GM21360 (cell line): Measurements from ENCODE around the gene MYMK.
"Not testable (repeated sequence)": the region's sequence is repeated elsewhere in the genome, so short reads cannot be mapped to it uniquely, and the experiment has no call there.

Experiments used
- ATAC-seq: cut with Tn5 transposase; IDR thresholded peaks from one replicate; pipeline ENCODE4 v1.9.1; 2021; ENCODE audit warnings: mild to moderate bottlenecking, moderate library complexity; ENCODE audit not compliant: unreplicated experiment

The MYMK gene, protein sequence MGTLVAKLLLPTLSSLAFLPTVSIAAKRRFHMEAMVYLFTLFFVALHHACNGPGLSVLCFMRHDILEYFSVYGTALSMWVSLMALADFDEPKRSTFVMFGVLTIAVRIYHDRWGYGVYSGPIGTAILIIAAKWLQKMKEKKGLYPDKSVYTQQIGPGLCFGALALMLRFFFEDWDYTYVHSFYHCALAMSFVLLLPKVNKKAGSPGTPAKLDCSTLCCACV

DNA sequence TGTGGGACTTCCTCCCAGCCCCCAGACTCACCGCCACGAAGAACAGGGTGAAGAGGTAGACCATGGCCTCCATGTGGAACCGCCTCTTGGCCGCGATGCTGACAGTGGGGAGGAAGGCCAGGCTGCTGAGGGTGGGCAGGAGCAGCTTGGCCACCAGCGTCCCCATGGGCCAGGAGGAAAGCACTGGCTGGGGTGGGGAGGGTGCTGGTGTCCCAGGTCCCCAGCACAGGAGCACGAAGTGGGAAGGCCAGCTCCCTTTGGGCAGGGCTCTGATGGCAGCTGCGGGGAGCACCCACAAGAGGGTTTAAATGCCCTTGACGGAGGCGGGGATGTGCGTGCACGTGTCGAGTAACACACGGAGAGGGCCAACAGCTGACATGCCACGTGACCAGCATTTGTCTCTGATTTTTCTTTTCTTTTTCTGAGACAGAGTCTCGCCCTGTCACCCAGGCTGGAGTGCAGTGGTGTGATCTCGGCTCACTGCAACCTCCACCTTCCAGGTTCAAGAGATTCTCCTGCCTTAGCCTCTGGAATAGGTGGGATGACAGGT, at the start of gene MYMK:
MYMK (minus strand) TSS at position 281 of the 550 bp plus-strand sequence; CDS start at position 166, 115 bp downstream.
- ATAC-seq, result no peak

DNA sequence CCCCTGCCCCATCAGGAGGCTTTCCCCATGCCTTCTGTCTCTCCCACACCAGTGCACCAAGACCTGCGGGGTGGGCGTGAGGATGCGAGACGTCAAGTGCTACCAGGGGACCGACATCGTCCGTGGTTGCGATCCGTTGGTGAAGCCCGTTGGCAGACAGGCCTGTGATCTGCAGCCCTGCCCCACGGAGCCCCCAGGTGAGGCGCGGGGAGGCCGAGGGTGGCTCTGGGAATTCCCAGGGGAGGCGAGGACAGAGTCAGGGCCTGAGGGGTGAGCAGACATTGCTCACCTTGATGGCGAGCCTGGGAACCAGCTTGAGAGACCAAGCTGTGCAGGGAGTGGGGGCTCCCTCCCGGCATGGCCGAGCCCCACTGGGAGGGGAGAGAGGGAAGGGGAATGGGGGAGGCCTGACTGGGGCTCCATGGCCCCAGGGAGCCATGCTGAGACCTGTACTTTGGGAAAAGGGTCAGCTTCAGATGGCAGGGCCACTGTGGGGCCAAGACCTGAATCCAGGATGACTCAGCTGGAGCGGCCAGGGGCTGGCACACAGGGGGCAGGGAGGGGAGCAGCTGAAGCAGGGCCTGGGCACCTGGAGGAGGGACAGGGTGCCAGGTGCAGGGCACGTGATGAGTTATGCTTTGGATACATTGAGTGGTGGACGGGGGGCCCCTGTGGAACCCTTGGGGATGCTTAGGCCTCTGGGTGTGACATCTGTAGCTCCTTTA, 49.2 kb upstream of the MYMK start:
- no peak for ATAC-seq

DNA sequence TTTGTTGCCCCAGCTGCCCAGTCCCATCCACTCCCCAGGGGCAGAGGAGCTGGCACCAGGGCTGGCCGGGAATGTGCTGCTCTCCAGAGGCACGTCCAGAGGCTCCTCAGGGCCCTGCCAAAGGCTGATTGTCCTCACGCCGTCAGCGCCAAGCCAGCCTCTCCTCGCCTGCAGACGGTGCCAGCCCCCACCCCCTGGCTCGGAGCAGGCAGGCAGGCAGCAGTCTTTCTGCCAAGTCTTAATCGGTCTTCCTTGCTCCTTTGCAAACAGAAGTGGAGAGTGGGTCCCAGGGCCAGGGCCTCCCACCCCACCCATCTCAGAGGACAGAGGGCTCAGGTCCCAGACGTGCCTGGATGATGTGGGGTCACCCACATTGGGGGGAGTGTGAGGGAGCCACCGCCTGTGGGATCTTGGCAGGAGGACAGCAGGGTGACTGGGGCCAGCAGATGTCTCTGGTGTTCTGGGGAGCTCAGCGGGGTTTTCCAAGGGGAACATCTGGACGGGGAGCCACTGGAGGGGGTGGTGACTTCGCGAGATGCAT, 48.1 kb upstream of the MYMK start:
- no peak for ATAC-seq

DNA sequence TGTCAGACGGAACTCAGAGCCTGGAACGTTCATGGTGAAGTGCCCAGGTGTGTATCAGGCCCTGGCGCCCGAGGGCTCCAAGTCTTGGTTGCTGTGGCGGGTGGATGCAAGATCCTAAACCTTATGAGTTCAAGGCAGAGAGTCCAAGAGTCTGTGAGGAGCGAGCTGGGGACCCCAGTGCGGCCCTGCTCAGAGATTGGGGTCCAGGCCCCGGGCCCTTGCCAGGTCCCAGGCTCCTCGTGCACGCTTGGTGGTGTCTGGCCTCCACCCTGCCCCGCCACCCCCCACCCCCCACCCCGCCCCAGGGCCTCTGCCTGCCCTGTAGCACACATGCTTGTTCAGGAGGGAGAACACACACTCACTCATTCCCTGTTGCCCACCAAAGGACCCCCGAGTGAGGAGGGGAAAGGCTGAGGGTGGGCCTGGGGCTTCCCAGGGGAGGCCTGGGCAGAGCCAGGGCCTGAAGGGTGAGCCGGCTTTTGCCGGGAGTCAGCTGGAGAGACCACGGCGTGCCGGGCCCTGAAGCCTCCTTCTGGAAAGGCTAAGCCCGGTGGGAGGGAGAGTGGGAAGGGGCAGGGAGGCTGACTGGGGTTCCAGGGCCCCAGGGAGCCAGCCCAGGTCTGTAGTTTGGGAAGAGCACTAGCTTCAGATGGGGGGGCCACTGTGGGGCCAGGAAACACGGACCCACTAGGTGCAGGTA, 47.3 kb upstream of the MYMK start:
- no peak for ATAC-seq

DNA sequence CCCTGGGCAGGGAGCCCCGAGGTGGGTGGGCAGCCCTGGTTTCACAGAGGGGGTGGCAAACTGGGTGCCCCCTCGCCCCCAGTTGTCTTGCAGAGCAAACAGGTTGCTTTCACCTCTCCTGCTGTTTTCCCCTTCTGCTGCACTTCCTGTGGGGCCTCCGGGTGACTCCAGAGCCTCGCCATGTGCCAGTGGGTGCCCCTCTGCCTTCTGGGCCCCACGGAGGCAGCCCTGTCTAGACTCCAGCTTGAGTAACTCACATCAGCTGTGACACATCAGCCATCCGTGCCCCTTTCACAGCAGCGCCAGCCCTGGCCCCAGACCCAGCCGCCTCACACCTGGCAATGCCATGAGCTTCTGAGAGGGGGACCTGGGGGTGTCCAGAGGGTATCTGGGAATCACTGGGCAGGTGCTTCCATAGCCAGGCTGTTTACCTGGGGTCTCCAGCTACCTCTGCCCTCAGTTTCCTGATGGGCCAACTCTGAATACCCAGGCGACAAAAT, 46.7 kb upstream of the MYMK start:
- no peak for ATAC-seq

DNA sequence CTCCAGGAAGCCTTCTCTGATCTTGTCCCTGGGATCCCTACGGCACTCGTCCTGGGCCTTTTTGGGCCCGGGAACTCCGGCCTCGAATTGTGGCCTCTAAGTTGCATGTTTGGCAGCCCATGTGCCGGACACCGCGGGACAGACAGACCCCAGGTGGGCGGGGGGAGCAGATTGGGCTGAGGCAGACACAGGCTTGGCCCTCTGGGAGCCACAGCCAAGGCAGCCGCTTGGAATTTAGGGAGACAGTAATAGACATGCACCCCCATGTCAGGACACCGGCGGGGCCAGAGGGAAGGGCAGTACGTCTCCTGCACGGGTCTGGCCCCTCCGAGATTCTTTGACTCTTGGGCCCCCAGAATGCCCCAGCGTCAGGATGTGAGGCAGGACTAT, 45.9 kb upstream of the MYMK start:
- no peak for ATAC-seq

DNA sequence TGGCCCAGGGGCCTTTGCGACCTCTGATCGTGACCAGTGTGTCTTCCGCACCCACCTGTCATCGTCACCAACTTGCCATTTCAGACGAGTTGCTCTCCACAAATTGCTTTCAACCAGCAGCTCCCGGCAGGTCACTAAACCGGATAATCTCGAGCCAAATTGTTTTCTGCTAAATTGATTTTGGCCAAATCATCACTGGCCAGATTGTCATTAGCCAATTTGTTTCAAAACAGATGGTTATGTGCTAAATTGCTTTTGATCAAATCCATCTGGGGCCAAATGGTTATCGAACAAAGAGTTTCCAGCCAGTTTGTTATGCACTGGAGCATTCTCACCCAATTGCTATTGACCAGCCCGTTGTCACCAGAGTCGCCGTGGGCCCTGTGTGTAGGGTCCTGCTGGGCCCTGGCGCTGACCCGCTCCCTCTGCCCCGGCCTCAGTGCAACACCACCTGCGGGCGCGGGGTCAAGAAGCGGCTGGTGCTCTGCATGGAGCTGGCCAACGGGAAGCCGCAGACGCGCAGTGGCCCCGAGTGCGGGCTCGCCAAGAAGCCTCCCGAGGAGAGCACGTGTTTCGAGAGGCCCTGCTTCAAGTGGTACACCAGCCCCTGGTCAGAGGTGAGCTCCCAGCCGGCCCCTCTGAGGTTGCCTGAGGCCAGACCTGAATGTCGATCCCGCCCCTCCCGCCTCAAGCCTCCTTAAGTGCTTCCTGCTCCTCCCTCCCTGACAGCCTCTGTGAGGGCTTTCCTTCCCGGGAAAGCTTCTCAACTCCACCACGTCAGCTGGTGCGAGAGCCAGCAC, 45.3 kb upstream of the MYMK start:
- ATAC-seq, result no peak

DNA sequence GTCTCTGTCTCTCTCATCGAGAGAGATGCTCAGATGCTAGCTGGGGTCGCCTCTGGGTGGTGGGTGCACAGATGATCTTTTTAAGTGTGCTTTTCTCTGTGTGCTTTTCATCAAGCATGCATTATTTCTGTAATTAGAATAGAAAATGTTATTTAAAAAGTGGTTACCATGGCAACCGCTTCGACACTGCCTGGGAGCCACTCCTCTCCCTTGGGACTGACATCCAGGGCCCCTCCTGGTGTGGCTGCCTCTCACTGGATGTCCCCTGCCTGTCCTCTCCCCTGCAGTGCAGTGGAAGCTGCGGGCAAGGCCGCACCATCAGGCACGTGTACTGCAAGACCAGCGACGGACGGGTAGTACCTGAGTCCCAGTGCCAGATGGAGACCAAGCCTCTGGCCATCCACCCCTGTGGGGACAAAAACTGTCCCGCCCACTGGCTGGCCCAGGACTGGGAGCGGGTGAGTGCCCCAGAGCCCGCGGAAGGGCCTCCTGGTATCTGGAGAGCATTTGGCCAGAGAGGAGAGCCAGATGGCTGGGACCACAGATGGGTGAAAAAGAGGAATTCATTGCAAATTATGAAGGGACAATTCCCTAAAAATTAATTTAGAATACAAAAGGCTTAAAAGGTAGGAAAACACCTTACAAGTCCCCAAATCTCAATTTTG, 44.5 kb upstream of the MYMK start:
- ATAC-seq, result no peak

DNA sequence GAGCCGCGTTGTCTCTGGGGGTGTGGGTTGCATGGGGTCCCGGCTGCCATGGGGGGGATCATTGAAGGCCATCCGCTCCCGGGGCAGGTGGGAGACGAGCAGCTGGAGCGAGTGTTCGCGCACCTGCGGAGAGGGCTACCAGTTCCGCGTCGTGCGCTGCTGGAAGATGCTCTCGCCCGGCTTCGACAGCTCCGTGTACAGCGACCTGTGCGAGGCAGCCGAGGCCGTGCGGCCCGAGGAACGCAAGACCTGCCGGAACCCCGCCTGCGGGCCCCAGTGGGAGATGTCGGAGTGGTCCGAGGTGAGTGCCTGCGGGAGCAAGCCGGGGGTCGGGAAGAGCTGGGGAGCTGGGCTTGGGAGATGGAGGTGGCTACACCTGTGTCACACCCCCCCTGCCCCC, 43.4 kb upstream of the MYMK start:
- no peak for ATAC-seq

DNA sequence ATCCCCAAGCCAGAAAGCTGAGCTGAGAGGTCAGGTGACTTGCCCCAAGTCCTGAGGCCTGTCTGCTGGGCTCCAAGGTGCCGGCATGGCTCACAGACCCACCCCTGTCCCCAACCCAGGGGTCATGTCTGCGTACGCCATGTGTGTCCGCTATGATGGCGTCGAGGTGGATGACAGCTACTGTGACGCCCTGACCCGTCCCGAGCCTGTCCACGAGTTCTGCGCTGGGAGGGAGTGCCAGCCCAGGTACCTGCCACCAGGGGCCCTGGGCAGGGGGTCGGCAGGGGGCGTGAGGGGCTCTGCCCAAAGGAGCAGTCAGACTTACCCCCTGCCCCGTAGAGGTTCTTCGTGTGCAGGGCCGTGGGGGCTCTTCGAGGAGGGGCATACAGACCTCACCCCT, 42.1 kb upstream of the MYMK start:
- ATAC-seq, result no peak

DNA sequence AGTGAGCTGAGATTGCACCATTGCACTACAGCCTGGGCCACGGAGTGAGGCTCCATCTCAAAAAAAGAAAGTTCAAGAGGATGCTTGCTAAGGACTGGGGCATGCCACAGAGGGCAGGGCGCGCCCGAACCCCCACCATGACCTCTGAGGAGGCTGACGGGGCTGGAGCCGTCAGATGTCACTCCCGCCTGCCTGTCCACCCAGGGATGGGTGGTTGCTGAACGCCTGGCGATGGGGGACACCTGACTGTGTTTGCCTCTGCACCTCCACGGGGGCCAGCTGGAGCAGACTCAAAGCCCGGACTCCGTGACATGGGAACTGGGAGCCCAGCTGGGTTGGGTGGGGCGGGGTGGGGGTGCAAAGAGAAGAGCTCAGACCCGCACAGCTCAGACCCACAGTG, 41.6 kb upstream of the MYMK start:
- no peak for ATAC-seq

DNA sequence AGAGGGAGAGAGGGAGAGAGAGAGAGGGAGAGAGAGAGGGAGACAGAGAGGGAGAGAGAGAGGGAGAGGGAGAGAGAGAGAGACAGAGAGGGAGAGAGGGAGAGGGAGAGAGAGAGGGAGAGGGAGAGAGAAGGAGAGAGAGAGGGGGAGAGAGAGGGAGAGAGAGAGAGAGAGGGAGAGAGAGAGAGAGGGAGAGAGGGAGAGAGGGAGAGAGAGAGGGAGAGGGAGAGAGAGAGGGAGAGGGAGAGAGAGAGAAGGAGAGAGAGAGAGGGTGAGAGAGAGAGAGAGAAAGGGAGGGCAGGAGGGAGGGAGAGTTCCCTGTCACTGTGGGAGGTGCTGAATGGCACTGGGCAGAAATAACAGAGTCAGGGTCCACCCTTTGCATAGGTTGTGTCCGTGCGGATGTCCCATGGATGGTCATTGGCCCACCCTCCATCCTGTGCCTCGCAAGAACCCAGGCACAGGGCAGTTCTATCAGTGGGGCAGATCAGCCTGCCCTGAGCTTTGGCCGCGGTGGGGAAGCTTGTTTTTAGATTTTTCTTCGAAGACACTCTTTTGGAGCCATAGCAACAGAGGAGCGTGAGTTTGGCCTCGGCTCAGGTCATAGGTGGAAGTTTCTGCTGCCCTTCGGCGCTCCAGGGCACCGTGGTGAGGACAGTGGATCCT, 39.8 kb upstream of the MYMK start:
- ATAC-seq, result no peak

DNA sequence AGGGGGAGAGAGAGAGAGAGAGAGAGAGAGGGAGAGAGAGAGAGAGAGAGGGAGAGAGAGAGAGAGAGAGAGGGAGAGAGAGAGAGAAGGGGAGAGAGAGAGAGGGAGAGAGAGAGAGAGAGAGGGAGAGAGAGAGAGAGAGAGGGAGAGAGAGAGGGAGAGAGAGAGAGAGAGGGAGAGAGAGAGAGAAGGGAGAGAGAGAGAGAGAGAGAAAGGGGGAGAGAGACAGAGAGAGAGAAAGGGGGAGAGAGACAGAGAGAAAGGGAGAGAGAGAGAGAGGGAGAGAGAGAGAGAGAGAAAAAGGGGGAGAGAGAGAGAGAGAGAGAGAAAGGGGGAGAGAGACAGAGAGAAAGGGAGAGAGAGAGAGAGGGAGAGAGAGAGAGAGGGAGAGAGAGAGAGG, 39.1 kb upstream of the MYMK start:
- ATAC-seq, result not testable (repeated sequence)

DNA sequence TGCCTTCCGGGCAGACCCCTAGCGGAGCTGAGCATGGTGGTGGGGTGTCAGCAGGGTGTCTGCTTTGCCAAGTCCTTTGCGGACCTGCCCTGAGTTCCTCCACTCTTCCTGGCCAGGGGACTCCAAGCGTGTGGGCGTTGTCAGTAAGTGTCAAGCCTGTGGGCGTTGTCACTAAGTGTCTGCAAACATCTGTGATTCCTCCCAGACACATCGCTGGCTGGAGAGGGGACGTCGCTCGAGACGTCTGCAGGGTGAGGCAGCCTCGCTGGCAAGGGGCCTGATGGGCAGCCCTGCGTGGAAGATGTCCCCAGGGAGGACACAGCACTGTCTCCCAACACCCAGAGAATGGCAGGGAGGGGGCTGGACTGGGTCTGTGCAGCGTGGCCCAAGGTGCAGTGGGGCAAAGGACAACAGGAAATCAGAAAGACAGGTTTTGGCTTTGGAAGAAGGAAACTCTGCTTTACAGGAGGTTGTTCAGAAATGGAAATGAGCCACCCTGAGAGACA, 38.6 kb upstream of the MYMK start:
- ATAC-seq, result no peak

DNA sequence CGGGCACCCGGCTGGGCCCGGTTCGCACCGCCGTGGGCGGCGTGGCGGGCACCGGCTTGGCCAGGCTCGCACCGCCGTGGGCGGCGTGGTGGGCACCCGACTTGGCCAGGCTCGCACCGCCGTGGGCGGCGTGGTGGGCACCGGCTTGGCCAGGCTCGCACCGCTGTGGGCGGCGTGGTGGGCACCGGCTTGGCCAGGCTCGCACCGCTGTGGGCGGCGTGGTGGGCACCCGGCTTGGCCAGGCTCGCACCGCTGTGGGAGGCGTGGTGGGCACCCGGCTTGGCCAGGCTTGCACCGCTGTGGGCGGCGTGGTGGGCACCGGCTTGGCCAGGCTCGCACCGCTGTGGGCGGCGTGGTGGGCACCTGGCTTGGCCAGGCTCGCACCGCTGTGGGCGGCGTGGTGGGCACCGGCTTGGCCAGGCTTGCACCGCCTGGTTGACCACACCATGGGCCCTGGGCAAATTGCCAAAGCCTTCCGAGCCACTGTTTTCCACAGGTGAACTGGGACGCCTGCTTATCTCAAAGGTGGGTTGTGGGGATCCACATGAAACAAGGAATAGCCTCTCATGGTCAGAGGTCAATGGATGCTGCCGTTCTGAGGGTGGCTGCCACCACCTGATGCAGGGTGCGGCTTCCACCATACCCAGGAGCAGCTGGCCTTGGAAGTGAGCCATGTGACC, 38.0 kb upstream of the MYMK start:
- no peak for ATAC-seq

DNA sequence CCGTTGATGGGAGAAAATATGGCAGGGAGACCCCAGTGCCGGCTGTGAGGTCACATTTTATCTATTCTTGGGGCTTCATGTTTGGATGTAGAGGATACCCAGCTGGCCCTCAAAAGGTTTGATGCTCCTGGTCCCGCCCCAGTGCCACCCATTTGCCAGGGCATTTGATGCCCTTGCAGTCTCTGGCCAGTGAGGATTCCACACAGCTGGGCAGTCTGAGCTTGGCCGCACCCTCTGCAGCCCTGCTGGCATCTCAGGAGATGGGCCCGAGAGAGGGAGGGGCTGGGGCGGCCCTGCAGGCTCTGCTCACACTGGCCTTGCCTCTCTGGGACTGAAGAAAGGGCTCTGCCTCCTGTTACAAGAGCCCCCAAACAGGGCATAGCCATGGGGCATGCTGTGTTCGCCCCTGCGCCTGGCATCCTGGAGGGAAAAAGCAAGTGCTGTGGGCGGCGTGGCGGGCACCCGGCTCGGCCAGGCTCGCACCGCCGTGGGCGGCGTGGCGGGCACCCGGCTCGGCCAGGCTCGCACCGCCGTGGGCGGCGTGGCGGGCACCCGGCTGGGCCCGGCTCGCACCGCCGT, 37.3 kb upstream of the MYMK start:
- ATAC-seq, result no peak

DNA sequence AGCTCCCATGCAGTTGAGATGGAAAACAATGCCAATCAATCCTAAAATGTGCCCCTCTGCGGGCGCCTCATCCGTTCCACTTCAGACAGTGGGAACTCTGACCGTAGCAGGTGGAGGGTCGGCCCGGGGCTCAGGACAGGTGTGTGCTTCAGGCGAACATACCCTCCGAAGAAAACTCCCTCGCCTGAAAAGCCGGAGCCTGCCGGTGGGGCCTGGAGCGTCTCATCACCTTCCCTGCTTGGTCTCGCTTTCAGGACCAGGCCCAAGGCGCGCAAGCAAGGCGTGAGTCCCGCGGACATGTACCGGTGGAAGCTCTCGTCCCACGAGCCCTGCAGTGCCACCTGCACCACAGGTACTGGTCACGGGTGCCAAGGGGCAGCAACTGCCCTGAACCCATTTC, 36.2 kb upstream of the MYMK start:
- ATAC-seq, result no peak

DNA sequence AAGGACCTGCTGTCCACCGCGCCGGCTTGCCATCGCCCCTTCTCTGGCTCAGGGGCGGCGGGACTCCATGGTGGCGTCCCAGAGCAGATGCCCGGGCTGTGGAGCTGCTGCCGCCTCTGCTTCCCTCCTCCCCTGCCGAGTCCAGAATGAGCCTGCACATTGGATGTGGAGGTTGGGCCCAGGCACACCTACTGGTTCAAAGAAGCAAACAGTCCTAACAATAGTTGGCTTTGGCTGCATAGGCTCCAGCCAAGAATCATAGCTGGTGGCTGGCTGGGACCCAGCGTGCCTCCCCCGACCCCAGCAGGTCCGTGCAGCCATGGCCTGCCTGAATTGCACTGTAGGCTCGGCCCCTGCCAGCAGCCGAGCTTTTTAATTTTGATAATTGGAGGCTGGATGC, 35.6 kb upstream of the MYMK start:
- ATAC-seq, result no peak
